ENCODE measurements around the gene CFAP141. TPM values are rescaled to one million over a fixed set of nuclear protein-coding genes. Genes with fewer than 3 reads are reported as not detected.
A peak's percentile ranks its signal among the peaks of the same experiment; 100 is the strongest.

The CFAP141 gene
- total and polyA plus RNA-seq, 2 of the 13 experiments (the other 11 are each of a cell fraction or from before 2014, with no cell fraction given): not detected

GRCh38 chr1:154221278-154222001 lies 15.3 kb upstream of the CFAP141 start (continued):
- TF ChIP-seq ZBTB39 (CRISPR knock-in tag; IDR thresholded peaks at IDR 0.05) (no peak), NRL (CRISPR knock-in tag; IDR thresholded peaks at IDR 0.05; ENCODE audit: borderline replicate concordance) (0 out of 2 replicates have a peak, but pooled peaks have one; percentile 32), ZNF329 (CRISPR knock-in tag; IDR thresholded peaks at IDR 0.05; ENCODE audit: low read depth) (no peak), ZMYM4 (CRISPR knock-in tag; IDR thresholded peaks at IDR 0.05) (no peak), SOX6 (IDR thresholded peaks at IDR 0.05) (no peak), SOX6 (CRISPR knock-in tag; IDR thresholded peaks at IDR 0.05) (no peak)

DNA sequence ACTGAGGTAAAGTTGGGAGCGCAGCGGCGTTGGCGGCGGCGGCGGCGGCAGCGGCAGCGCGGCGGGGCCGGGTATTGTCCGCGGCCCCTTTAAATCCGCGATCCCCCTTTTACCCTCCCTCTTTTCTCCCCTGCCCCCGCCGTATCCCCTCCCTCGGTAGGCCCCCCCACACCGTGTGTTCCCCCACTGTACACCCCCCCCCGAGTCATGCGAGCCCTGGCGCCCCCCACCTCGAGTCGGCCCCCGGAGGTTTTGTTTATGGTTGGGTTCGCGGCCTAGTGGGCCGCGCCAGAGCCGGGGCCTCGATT lies 14.8 kb upstream of the CFAP141 start:
- ChIA-PET POLR2A (interaction anchor here (1.0 to 3.0 kb wide), 12 partner anchors 9 to 297 kb away, joined by 3 to 29 read pairs (median 5); partner anchors contain the start of genes HAX1, RPS27 and TPM3), CTCF (ENCODE audit: low intra/inter-chr PET ratio, low total read pairs) (no interaction called here)
- Histone ChIP-seq H3K27me3 (ENCODE audit: control insufficient read depth in 1 of 2, insufficient read depth in 2 of 2, low read length in 2 of 2) (no peaks in the 10 kb centered on the region; a peak in 1 of 5 replicates), H3K9me3 (ENCODE audit: low read length) (no peaks in the 10 kb centered on the region), H3K4me2 (ENCODE audit: low read depth, low read length) (peak overlapping the region; percentile 76), H3K27ac (ENCODE audit: extremely low read length, insufficient read depth, low read length) (peak overlapping the region; percentile 80), H3K36me3 (replicated peaks in 1 of 2; ENCODE audit: control insufficient read depth in 1 of 2, insufficient read depth in 2 of 2, low read length in 2 of 2) (peaks cover 8 to 29% of the 10 kb centered on the region in 2 experiments), H3K4me1 (ENCODE audit: insufficient read depth, low read length) (peaks cover 79% of the 10 kb centered on the region), H2AFZ (ENCODE audit: low read length) (no peak overlapping the region), H4K20me1 (ENCODE audit: insufficient read depth, low read length) (peaks cover 28% of the 10 kb centered on the region), H3K9ac (ENCODE audit: insufficient read depth, low read depth, low read length) (peak overlapping the region; percentile 85), H3K79me2 (ENCODE audit: insufficient read depth, low read length) (peaks cover 86% of the 10 kb centered on the region), H3K4me3 (replicated peaks in 1 of 3; ENCODE audit: insufficient read depth in 1 of 3, low read depth in 2 of 3, low read length in 3 of 3) (peak overlapping the region; percentile 76 to 96 (median 89))
- WGBS (ENCODE audit: low lambda C conversion rate): under 1% methylated on average over 14 of the region's 33 CpGs
- intact Hi-C loops (cut with micrococcal nuclease; ENCODE audit: unreplicated experiment): loop anchor here (2.0 kb wide), 1 partner anchor 16 kb away; no protein-coding TSS in a partner anchor
- DNase-seq (ENCODE audit: low spot score) (no peak), ATAC-seq (no peak), FAIRE-seq (no peak)
- in situ Hi-C loops (cut with HindIII; ENCODE audit: extremely low pct_ligation_motif_present, low pct_unique_long_range_greater_than_20kb): no loop called here
- no TSS peak for BruUV-seq (replicated peaks)
- TF ChIP-seq MBNL3 (CRISPR knock-in tag; conservative IDR thresholded peaks at IDR 0.05) (no peak), RBFOX2 (IDR thresholded peaks at IDR 0.05; ENCODE audit: low read depth, low read length) (peak; percentile 82), ZNF546 (CRISPR knock-in tag; conservative IDR thresholded peaks at IDR 0.05) (0 out of 2 replicates have a peak, but pooled peaks have one; percentile 30), ZNF746 (CRISPR knock-in tag; IDR thresholded peaks at IDR 0.05) (0 out of 2 replicates have a peak, but pooled peaks have one; percentile 3), ZNF768 (CRISPR knock-in tag; IDR thresholded peaks at IDR 0.05) (0 out of 2 replicates have a peak, but pooled peaks have one; percentile 36), ZSCAN30 (CRISPR knock-in tag; IDR thresholded peaks at IDR 0.05) (peak; percentile 98; the same call in 1 of the 2 replicates), NFATC3 (CRISPR knock-in tag; IDR thresholded peaks at IDR 0.05) (no peak), PHF8 (CRISPR knock-in tag; IDR thresholded peaks at IDR 0.05) (0 out of 2 replicates have a peak, but pooled peaks have one; percentile 45), HNRNPL (IDR thresholded peaks at IDR 0.05; ENCODE audit: low read depth, low read length) (0 out of 2 replicates have a peak, but pooled peaks have one; percentile 35), FOXK2 (IDR thresholded peaks at IDR 0.05) (no peak), RBAK (CRISPR knock-in tag; IDR thresholded peaks at IDR 0.05) (no peak), RBM39 (IDR thresholded peaks at IDR 0.05; ENCODE audit: low read depth, low read length, poor library complexity, severe bottlenecking) (peak; percentile 90), ZFX (CRISPR knock-in tag; IDR thresholded peaks at IDR 0.05; ENCODE audit: low read depth) (peak; percentile 91; the same call in 1 of the 2 replicates), NAIF1 (CRISPR knock-in tag; IDR thresholded peaks at IDR 0.05; ENCODE audit: borderline replicate concordance) (0 out of 2 replicates have a peak, but pooled peaks have one; percentile 16)
- TF ChIP-seq, protein P1, sequence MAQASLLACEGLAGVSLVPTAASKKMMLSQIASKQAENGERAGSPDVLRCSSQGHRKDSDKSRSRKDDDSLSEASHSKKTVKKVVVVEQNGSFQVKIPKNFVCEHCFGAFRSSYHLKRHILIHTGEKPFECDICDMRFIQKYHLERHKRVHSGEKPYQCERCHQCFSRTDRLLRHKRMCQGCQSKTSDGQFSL (CRISPR knock-in tag; IDR thresholded peaks at IDR 0.05): peak; percentile 92

Data from HepG2 (cell line).